ENCODE measurements around the gene P4HA2.
A peak's percentile ranks its signal among the peaks of the same experiment; 100 is the strongest.

Gene P4HA2

GRCh38 chr5:132250547-132250946 lies 22.9 kb upstream of the P4HA2 start:
- no peak for DNase-seq (ENCODE audit: low spot score)

DNA sequence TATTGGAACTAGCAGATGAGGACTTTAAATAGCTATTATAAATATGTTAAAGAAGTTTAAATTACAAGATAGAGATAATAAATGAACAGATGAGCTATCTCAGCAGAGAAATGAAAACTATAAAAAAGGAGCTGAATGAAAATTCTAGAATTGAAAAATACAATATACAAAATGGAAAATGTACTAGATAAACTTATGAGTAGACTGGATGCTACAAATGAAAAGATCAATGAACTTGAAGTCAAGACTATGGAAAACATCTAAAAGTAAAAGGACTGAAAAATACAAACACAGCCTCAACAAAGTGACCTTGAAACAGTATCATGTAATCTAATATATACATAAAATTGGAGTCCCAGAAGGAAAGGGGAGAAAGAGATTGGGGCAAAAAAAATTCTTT lies 19.2 kb upstream of the P4HA2 start:
- DNase-seq (ENCODE audit: low spot score) = no peak

DNA sequence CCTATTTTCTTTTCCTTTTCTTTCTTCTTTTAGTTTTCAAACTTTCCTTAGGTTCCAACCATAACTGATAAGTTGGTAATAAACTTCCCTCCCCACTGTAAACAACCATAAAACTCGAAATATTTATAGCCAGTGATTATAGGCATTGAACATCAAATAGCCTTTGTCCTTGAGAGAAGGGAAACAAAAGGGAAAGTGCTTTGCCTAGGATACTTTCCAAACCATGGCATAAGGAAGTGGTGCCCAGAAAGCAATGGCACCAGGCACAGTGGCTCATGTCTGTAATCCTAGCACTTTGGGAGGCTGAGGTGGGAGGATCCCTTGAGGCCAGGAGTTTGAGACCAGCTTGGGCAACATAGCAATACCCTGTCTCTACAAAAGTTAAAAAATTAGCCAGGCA lies 17.9 kb upstream of the P4HA2 start:
- no peak for DNase-seq (ENCODE audit: low spot score)

DNA sequence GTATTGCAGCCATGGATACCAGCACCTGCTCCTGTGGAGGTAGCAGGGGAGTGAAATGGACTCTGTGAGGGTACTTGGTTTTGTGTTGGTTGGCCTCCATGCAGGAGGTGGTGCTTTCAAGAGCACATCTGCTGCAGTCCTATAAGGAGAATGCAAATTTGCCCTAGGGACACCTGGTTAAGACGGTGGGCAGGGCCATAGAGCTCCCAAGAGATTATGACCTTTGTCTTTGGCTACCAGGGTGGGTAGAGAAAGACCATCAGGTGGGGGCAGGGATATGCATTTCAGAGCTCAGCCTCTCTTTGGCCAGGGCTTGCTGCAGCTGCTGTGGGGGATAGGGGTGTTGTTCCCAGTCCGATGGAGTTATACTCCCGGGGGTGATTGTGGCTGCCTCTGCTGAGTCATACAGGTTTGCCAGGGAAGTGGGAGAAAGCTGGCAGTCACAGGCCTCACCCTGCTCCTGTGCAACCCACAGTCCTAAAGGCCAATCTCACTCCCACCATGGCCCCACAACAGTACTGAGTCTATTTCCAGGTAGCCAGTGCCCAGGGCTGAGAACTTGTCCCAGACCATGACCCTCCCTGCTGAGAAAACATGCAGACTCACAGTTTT lies 15.8 kb upstream of the P4HA2 start:
- DNase-seq (ENCODE audit: low spot score) = no peak

- no peak for DNase-seq (ENCODE audit: low spot score)
Observed at GRCh38 chr5:132239776-132240175, 12.1 kb upstream of the P4HA2 start.

GRCh38 chr5:132238901-132239500 lies 11.3 kb upstream of the P4HA2 start:
- no peak for DNase-seq (ENCODE audit: low spot score)

GRCh38 chr5:132238169-132238744 lies 10.6 kb upstream of the P4HA2 start:
- peak; percentile 69 for DNase-seq (ENCODE audit: low spot score)

DNA sequence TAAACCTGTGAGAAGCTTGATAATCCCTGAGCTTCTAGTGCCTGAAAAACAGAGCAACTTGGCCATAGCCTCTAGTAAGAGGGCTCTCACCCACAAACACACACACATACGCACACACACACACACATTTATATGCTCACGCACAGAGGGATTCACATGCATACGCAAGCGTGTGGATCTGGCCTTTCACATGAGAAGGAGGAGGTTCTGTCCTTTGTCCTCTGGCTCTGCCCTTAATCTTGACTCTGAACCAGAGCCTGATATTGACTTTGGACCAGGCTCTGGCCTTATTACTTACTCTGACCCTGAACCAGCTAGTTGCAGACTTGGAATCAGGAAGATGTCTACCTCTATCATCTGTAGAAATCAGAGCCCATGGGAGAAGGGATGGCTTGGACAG lies 10.0 kb upstream of the P4HA2 start:
- no peak for DNase-seq (ENCODE audit: low spot score)

DNA sequence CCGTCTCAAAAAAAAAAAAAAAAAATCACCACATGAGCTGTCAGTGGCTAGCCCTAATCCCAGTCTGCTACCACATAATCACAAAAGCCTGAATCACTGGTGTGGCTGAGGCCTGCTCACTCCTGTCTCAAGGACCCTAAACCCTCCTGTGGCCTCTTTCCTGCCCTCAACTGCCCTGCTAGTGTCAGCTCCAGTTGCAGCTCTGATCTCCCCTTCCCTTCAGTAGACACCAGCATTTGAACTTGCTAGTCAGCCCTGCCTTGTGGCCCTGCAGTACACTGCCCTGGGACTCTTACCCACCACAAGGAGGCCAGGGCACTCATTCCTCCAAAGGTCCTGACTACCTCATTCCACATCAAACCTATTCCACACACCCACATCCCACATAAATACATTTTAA lies 9.5 kb upstream of the P4HA2 start:
- DNase-seq (ENCODE audit: low spot score) = peak; percentile 41

DNA sequence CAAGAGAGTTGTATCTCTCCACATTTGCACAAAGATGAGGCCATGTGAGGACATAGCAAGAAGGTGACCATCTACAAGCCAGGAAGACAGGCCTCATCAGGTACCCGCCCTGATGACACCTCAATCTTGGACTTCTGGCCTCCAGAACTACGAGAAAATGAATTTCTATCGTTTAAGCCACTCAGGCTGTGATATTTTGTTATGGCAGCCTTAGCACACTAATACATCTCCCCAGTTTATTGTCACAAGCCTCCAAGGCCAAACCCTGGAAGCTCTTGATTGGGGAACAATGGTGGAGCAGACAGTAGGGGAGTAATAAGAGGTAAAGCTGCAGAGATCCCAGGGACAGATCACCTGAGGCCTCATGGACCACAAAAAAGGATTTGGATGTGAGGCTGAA lies 7.7 kb upstream of the P4HA2 start:
- no peak for DNase-seq (ENCODE audit: low spot score)

DNA sequence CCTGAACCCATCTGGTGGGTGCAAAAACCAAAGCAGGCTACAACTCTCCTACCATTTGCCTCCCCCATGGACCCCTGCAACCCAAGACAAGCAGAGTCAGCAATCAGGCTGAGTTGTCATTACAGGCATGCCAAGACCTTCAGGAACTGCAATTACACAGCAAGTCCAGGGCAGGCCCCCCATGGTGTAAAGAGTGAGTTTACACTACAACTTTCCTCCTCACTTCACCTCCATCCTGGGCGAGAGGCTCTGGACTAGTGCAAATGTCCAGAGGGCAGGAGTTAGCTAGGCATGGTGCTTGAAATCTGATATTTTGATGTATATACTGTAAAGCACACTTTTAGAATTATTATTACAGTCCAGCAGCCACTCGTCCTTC lies 7.0 kb upstream of the P4HA2 start:
- no peak for DNase-seq (ENCODE audit: low spot score)

- DNase-seq (ENCODE audit: low spot score) = no peak
Observed at GRCh38 chr5:132233811-132234683, 6.4 kb upstream of the P4HA2 start.

DNA sequence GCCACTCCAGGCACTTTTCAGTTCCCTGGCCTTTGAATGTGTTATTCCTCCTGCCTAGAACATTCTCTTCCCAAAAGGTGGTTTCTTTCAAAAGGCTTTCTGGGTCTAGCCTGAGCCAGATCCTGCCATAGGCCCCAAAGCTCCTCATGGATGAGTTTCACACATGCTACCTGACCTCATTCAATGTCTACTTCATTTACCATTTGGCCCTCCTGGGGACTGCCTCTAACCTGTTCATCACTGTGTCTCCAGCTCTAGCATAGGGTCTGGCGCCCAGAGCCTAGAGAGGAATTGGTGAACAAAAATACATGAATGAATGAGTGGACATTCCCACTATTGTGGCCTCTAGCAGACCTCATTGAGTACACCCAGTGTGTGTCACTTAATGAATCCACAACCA lies 5.4 kb upstream of the P4HA2 start:
- no peak for DNase-seq (ENCODE audit: low spot score)

- no peak for DNase-seq (ENCODE audit: low spot score)
Observed at GRCh38 chr5:132232465-132232864, 4.8 kb upstream of the P4HA2 start.

- no peak for DNase-seq (ENCODE audit: low spot score)
Observed at GRCh38 chr5:132230871-132231270, 3.2 kb upstream of the P4HA2 start.

DNA sequence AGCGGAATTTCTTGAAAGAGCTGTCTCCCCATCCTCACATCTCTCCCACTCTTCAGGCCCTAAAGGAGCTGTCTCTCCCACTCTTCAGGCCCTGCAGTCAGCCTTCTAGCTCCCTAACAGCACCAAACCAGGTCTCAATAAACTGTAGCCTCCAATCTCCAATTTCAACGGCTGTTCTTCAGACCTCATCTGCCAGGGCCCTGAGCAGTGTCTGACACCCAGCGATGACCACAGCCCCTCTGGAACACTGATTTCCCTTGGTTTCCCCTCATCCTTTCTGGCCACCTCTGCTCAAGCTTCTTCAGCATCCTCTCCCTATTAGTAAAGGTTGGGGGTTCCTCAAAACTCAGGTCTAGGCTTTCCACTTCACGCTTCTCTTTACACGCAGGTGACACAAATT lies 1.6 kb upstream of the P4HA2 start:
- DNase-seq (ENCODE audit: low spot score) = no peak

- no peak for DNase-seq (ENCODE audit: low spot score)
Observed at GRCh38 chr5:132228241-132229035, 785 bp upstream of the P4HA2 start.

DNA sequence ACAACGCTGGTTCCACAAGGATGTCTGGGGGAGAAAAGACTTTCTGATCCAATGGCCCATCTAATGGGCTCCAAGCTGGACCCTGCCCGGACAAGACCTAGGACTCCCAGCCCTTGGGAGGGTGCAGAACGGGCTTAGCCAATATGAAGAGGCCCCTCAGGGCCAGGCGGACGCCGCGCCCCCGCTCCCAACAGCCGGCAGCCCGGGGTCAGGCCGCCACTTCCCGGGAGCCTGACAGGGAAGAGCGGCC lies 493 bp downstream of the P4HA2 start:
- DNase-seq (ENCODE audit: low spot score) = no peak

GRCh38 chr5:132226516-132227234 lies 978 bp downstream of the P4HA2 start:
- no peak for DNase-seq (ENCODE audit: low spot score)

- DNase-seq (ENCODE audit: low spot score) = peak; percentile 75
Observed at GRCh38 chr5:132225165-132226032, 2.3 kb downstream of the P4HA2 start.

GRCh38 chr5:132224716-132225115 lies 2.9 kb downstream of the P4HA2 start:
- DNase-seq (ENCODE audit: low spot score) = peak; percentile 50

Data from AG08395 (cell line).